Inflammatory macrophage treated with lipopolysaccharide for 1 hour (primary cell): ENCODE measurements around the gene RNU7-1.

Source experiments
- DNase-seq, 2 donors: peaks; one replicate each; pipeline ENCODE4 v3.0.0-alpha.2; 2020 to 2022

RNU7-1 gene

DNA sequence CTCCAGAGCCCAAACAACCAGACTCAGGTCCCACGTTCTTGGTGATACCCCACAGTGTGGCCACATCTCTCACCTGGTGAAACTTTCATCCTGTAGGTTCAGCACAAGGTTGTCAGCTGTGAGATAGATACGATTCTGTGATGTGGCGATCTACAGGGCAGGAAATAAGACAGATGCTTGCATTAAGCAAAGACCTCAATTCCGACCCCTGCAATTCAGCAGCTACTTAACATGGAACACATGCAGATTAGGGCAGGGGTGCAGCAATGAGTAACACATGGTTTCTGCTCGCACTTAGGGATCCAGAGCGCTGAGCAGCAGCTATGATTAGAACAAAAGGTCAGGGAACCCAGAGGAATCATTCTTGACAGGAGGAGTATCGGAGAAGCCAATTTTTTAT is 22.7 kb downstream of the RNU7-1 start:
- no peak for DNase-seq

DNA sequence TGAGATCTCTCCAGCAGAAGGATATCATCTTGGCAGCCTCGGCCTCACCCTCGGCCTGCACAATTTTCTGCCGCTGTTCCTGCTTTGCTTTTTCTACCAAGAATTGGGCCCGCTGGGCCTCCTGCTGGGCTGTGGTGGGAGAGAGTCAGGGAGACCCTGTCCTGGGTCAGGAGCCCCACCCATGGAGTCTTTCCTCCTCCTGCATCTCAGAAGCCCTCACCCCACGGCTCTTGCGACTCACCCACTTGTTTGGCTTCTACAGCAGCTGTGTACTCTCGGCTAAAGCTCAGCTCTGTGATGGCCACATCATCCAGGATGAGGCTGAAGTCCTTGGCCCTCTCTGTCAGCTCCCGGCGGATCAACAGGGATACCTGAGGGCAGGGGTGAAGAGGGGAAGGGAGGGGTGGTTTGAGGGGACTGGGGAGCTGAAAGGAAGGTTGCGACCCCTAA is 24.1 kb downstream of the RNU7-1 start:
- no peak for DNase-seq

DNA sequence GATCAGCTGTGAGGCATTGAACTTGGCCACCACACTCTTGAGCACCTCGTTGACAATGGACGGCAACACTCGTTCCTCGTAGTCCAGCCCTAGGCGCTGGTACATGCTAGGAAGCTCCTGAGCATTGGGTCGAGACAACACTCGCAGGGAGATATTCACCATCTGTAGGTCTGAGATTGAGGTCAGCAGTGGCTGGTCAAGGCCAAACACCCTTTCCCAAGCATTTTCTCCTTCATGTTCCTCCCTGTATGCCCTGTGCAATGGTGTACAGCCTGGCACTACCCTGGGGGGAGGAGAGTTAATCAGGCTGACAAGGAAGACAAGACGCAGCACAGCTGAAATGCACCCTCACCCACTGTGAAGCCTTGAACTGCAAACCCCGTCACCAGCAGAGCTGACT is 24.8 kb downstream of the RNU7-1 start:
- no peak for DNase-seq

DNA sequence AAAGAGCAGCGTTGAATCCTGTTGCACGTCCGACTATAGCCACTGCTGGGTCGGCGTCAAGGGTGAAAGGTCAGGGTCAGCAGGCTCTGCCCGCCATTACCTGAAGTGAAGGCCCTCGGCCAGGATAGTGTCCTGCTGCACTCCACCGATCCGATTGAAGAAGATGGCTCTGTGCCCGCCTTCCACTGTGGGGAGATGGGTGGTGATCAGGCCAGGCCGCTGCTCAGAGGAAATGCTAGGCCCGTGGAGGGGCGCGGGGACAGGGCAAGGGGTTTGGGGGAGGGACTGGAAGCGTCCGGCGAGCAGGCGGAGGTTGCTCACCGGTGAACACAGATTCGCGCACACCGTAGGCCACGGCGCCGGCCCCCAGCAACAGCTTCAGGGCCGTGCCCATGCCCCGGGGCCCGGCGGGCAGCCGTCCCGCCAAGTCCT is 26.5 kb downstream of the RNU7-1 start:
- no peak for DNase-seq

DNA sequence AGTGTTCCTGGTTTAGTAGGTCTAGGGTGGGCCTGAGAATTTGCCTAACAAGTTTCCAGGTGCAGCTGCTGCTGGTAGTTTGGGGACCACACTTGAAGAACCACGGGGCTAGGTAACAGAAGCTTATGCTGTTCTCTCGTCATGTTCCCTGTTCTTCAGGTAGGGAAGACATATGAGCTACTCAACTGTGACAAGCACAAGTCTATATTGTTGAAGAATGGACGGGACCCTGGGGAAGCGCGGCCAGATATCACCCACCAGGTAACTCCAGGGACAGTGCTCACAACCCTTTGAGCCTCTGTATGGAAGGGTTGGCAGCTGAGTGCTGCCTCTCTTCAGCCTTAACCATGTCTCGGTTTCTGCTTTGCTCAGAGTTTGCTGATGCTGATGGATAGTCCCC is 30.6 kb downstream of the RNU7-1 start:
- DNase-seq = no peak

DNA sequence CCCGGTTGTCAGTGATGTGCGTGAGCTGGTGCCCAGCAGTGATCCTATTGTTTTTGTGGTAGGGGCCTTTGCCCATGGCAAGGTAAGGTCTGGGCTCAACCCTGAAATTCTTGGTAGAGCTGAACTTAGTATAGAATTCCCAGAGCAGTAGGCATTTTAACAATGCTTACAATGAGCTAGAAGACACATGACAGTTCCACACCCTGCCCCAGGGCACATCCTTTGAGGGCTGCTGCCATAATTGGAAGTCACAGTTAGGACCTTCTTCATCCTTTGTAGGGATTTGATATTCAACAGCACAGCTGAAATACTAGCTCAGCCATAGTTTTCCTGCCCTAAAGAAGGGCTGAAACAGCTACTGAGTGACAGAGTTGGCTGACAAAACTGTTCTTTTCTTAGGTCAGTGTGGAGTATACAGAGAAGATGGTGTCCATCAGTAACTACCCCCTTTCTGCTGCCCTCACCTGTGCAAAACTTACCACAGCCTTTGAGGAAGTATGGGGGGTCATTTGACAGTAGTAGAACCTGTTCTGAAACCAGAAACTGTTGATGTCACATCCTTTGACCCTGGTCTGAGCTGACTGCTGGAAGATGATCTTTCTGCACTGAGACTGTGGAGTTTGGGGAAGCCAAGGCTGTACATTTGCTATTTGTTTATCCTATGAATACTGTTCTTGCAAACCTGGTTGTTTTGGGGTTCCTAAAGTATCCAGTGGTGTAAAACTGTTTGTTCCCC is 31.8 kb downstream of the RNU7-1 start:
- no peak for DNase-seq

DNA sequence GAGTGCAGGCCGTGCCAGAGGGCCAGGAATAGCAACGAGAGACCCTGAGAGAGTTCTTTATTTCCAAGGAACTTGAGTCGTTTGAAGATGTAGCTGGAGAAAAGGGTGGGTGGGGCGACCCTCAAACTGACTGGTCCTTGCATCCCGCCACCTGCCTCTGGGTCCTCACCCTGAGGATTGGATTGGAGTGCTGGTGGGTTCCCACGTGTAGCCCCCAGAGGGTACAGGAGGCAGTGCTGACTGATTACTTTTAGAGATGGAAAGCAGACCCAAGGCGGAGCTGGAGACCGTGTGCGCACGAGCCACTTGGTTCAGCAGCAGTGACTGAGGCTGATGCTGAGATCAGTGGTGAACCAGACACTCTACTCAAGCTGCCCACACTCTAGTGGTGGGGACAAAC is 34.0 kb downstream of the RNU7-1 start:
- no peak for DNase-seq

DNA sequence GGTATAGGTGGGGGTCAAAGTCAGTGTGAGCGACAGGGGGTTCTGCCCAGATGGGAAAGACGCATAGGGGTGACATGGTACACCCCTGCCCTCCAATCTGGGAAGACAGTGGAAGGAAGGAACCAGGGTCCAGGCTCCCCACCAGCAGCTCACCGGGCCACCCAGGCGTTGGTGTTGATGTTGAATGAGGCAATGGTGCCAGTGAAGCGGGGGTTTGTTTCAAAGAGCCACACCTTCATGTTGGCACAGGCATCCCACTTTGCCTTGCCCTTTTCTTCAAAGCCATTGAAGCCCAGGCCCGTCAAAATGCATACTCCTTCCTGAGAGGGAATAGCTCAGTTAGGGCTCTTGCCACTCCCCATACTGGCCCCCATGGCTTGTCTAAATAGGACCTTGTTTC is 34.6 kb downstream of the RNU7-1 start:
- no peak for DNase-seq

DNA sequence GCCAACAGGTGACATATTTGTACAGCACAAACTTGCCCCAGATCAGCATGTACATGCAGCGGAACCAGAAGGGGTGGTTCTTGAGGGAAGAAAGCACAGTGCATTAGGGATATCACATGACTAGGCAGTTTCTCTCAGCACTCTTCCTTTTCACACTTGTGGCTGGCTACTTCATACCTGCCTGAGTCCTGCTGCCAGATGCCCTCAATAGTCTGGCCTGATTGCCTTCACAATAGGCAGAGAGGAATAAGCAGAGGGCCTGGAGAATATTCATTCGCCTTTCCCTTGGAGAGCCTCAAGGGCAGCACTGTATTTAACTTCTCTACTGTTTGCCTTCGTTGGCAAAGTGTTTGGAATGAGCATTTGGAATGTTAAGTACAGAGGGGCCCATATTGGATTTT is 35.0 kb downstream of the RNU7-1 start:
- DNase-seq = no peak

DNA sequence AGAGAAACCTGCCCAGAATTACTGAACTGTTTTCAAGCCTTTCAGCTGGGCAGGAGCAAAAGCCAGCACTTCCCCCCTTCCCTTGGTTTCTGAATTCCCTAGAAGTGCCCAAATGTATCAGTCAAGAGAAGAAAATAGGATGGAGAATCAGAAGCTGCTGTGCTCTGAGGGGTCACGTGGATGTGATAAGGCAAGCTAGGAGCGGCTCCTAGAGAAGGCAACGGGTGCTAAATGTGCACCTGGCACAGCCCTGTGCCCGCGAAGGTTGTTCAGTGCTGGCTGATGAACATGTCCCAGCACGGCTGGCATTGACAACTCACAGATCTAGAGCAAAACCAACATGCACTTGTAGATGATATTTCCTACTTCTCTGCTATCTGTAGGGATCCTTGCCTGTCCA is 35.4 kb downstream of the RNU7-1 start:
- DNase-seq = no peak

DNA sequence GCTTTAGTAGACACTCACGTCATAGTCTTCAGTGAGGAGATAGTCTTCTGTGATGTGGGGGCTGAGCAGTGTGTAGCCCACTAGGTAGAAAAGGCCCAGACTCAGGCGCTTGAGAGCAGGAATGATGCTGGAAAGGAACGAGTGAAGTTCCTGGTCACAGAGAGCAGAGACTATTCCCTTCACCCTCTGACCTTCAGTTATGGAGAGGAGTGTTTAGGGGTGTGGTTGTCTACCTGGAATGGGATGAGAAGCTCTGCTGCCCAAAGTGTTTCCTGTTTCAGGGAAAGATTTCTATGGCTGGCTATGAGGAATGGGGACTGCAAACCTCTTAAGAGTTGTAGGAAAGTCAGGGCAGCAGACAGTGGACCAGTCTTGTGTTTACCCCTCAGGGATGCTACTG is 35.8 kb downstream of the RNU7-1 start:
- no peak for DNase-seq

DNA sequence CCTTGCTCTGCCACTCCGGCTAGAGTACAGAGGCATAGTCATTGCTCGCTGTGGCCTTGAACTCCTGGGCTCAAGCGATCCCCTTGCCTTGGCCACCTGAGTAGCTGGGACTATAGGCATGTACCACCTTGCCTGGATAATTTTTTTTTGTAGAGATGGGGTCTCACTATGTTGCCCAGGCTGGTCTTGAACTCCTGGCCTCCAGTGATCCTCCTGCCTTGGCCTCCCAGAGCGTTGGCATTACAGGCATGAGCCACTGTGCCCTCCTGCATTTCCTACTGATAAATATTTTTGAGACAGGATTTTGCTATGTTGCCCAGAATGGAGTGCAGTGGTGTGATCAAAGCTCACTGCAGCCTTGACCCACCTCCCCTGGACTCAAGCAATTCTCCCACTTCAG is 36.5 kb downstream of the RNU7-1 start:
- no peak for DNase-seq

DNA sequence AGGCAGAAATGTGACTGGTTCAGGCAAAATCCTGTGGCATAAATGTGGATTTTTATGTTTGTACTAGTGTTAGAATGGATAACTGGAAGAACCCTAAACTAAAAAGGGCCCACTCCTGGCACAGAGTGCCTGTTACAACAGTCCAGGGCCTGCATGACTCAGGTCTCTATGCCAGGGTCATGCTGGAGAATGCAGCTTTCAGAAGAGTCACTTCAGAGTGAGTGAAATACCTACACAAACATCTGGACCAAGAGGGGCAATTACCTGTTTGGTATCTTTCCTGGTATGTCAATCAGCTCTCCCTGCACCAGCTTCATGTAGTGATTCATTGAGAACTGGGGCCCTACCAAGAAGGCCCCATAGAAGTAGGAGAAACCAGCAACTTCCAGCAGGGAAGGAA is 37.1 kb downstream of the RNU7-1 start:
- DNase-seq = no peak

DNA sequence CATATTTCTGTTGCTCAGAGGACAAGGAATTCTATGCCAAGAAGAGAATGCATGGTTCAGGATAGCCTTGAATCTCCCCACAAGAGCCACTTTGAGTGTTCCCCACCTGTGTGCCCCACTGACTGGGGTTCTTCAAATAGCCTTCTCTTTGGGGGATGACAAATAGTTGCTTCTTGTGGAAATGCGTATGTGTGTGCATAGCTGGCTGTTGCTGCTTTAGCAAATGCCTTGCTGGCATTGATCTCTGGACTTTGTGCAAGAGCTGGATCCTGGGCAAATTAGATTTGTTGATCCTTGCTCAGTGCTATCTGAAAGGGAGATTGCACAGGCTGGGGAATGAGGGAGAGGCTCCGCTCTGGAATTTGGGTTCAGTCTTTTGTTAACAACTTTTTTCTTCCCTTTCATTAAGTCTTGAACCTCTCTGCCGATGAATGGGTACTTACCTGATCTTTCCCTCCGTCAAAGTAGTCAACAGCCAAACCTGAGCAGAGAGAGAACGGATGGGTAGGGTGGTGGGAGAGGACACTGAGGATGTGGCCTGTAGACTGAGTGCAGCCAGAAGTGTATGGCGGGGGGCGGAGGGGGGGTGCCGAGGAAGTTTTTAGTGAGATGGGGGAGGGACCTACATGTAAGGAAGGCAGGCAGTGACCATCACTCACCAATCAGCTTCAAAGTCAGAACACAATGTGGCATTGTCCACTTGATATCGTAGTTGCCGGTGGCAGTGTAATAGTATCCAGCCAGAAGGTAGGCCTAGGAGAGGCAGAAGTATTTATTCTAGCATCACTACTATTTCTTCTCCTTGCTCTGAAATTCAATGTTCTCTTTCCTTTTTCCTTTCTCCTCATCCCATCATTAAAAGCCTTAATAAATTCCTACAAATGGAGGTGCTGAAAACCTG is 37.8 kb downstream of the RNU7-1 start:
- DNase-seq = no peak

DNA sequence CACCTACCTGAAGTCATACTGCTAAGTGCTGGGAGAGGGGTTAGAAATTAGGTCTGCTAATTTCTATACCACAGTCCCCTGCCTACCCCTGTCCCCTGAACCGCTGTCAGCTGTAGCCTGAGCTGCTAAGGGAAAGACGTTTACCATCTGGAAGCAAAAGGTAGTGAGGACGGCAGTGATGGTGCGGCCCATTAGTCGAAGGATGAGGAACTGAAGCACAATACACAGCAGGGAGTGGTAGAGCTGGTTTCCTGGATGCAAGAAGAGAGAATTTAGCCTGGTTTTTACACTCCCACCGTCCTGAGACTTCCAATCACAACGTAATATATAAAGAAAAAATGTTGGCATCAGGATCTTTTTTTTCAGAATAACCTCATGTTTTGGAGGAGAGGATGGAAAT is 38.9 kb downstream of the RNU7-1 start:
- DNase-seq = no peak

DNA sequence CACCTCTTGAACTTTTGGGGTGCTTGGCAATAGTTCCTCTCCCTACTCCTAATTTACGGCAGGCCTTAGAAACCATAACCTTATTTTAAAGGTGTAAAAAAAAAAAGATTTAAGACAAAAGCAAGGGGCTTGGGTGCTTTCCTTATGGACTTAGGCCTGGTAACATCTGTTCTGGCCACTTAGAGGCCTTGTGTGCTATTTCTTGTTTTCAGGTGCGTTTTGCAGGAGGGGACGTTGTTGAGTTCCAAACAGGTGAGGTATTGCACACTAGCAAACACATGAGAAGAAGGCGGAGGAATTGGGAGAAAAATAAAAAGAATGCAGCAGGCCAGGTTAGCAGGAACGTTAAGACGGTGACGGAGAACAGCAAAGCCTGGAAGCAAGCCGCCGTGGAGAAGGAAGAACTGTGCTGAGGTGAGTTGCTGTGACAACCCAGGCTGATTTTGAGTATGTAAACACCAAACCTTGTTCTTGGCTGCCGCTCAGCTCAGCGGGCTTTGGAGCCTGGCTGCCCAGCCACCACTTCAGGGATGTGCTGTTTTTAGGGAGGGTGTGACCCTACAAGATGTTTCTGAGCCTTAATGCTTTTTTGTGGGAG is 44.4 kb downstream of the RNU7-1 start:
- DNase-seq = no peak
